Measurements from ENCODE around the gene INPP5A.

DNA sequence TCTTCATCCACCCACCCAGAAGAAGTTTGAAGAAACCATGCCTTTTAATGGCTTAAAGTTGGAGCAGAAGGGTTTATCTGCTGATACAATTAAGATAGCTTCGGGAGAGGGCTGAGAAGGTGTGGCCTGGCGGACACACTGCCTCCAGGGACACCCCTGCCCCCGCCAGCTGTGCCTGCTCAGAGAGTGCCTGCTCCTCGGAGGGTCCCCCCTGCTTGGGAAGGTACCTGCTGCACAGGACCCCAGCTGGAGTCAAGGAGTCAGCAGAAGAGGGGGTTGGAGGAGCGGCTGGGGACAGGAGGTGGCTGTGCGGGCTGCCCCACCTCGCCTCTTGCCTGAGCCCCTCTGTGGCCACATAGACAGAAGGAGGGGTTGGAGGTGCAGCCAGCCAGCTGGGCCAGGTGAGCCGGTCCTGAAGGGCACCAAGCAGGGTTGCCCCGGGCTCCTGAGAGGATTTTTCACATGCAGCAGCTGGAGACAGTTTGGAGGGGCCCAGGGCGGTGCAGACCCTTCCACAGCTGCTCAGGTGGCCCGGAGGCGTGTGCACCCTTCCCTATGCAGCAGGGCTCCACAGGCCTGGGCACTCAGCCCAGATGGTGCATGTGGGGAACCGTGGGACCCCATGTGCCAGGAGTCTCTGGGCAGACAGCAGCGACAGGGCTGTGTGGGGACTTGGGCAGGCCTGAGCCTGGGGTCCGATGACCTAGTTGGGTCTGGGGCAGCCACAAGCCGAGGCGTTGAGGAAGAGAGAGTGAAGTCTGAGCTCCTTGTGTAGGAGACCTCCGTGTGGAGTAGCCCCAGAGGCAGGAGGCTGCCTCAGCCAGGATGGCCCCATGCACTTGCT, 118.9 kb downstream of the INPP5A start:
- TF ChIP-seq HES4 (CRISPR knock-in tag; IDR thresholded peaks at IDR 0.05; ENCODE audit: borderline replicate concordance), result no peak
- TF ChIP-seq REPIN1 (CRISPR knock-in tag; IDR thresholded peaks at IDR 0.05; ENCODE audit: borderline replicate concordance, low read depth), result no peak

All from HepG2 (cell line).